Measurements from ENCODE around the gene NEDD8. TPM values are rescaled to one million over a fixed set of nuclear protein-coding genes. Genes with fewer than 3 reads are reported as not detected.

NEDD8 gene
- total and polyA plus RNA-seq, 4 experiments from 2014 or later = 116 to 425 (median 239) TPM

- no peak overlapping the region for H3K4me3 Mint-ChIP-seq
- no peak for DNase-seq
- H3K4me1 ChIP-seq (ENCODE audit: insufficient read depth, low read length) = no peaks in the 10 kb centered on the region
- H3K4me1 Mint-ChIP-seq = peaks cover 0 to 5% (median under 1%) of the 10 kb centered on the region in 4 donors
- H3K27ac Mint-ChIP-seq = peak overlapping the region in 1 of 7 donors; percentile 23
- H3K36me3 ChIP-seq (ENCODE audit: insufficient read depth, low read length) = peaks cover 27% of the 10 kb centered on the region
- H3K9me3 Mint-ChIP-seq = no peaks in the 10 kb centered on the region
- ChIA-PET CTCF (ENCODE audit: partially characterized antibody) (interaction anchor here (1.0 to 2.0 kb wide), 2 partner anchors 18 to 21 kb away, joined by 3 to 8 read pairs; partner anchors contain the start of gene TINF2), POLR2A (ENCODE audit: partially characterized antibody) (interaction anchor here (1.2 to 1.5 kb wide), 3 partner anchors 10 to 165 kb away, joined by 3 to 4 read pairs (median 3); partner anchors contain the start of genes CBLN3, KHNYN and TINF2)
- H3K36me3 Mint-ChIP-seq = peaks cover 32 to 46% of the 10 kb centered on the region in 2 donors
- H3K27ac ChIP-seq (ENCODE audit: low read depth, low read length) = no peak overlapping the region
- no peaks in the 10 kb centered on the region for H3K9me3 ChIP-seq (ENCODE audit: control insufficient read depth in 1 of 2, low read length in 2 of 2)
- H3K27me3 ChIP-seq (ENCODE audit: insufficient read depth, low read length) = no peaks in the 10 kb centered on the region
- no peak overlapping the region for H3K4me3 ChIP-seq (ENCODE audit: low read length in 2 of 2)
- no peaks in the 10 kb centered on the region for H3K27me3 Mint-ChIP-seq
- intact Hi-C loops (cut with micrococcal nuclease) = no loop called here
Observed at GRCh38 chr14:24264298-24264697, 32.1 kb upstream of the NEDD8 start.

GRCh38 chr14:24263848-24264247, 31.7 kb upstream of the NEDD8 start:
- peak overlapping the region in 1 of 7 donors; percentile 46 for H3K27ac Mint-ChIP-seq
- no peak overlapping the region for H3K27ac ChIP-seq (ENCODE audit: low read depth, low read length)
- H3K4me1 Mint-ChIP-seq = peaks cover 0 to 5% (median 0%) of the 10 kb centered on the region in 4 donors
- peaks cover 28 to 44% of the 10 kb centered on the region in 2 donors for H3K36me3 Mint-ChIP-seq
- POLR2A ChIA-PET (ENCODE audit: partially characterized antibody) = interaction anchor here (1.2 to 1.5 kb wide), 3 partner anchors 10 to 166 kb away, joined by 3 to 4 read pairs (median 3); partner anchors contain the start of genes CBLN3, KHNYN and TINF2
- H3K9me3 ChIP-seq (ENCODE audit: control insufficient read depth in 1 of 2, low read length in 2 of 2) = no peaks in the 10 kb centered on the region
- H3K4me1 ChIP-seq (ENCODE audit: insufficient read depth, low read length) = no peaks in the 10 kb centered on the region
- no peak for DNase-seq
- CTCF ChIA-PET (ENCODE audit: partially characterized antibody) = interaction anchor here (1.0 to 2.0 kb wide), 2 partner anchors 17 to 21 kb away, joined by 3 to 8 read pairs; partner anchors contain the start of gene TINF2
- no peak overlapping the region for H3K4me3 Mint-ChIP-seq
- H3K27me3 Mint-ChIP-seq = no peaks in the 10 kb centered on the region
- H3K36me3 ChIP-seq (ENCODE audit: insufficient read depth, low read length) = peaks cover 27% of the 10 kb centered on the region
- H3K4me3 ChIP-seq (ENCODE audit: low read length in 2 of 2) = no peak overlapping the region
- no peaks in the 10 kb centered on the region for H3K27me3 ChIP-seq (ENCODE audit: insufficient read depth, low read length)
- H3K9me3 Mint-ChIP-seq = no peaks in the 10 kb centered on the region
- intact Hi-C loops (cut with micrococcal nuclease) = no loop called here

GRCh38 chr14:24262821-24263733, 30.9 kb upstream of the NEDD8 start, which contains the start of gene TGM1:
TSS of gene TGM1 (minus strand) at chr14:24263177. CDS start at chr14:24262352, 825 bp downstream.
- H3K4me3 ChIP-seq (ENCODE audit: low read length in 2 of 2) = no peak within 1 kb of the TSS
- H3K27me3 ChIP-seq (ENCODE audit: insufficient read depth, low read length) = no peaks in the 10 kb centered on the region
- no peaks in the 10 kb centered on the region for H3K4me1 ChIP-seq (ENCODE audit: insufficient read depth, low read length)
- POLR2A ChIA-PET (ENCODE audit: partially characterized antibody) = interaction anchor here (1.1 to 1.6 kb wide), 5 partner anchors 9 to 167 kb away, joined by 3 to 5 read pairs (median 3); partner anchors contain the start of genes CBLN3, KHNYN and TINF2
- Mint-ChIP-seq H3K9me3 (no peaks in the 10 kb centered on the region), H3K27me3 (no peaks in the 10 kb centered on the region), H3K4me1 (peaks cover 0 to 5% (median 0%) of the 10 kb centered on the region in 4 donors), H3K27ac (peak within 1 kb of the TSS in 3 of 7 donors; percentile 8 to 46 (median 37)), H3K36me3 (peaks cover 24 to 41% of the 10 kb centered on the region in 2 donors), H3K4me3 (no peak within 1 kb of the TSS)
- H3K27ac ChIP-seq (ENCODE audit: low read depth, low read length) = no peak within 1 kb of the TSS
- intact Hi-C loops (cut with micrococcal nuclease) = no loop called here
- H3K36me3 ChIP-seq (ENCODE audit: insufficient read depth, low read length) = peaks cover 27% of the 10 kb centered on the region
- CTCF ChIA-PET (ENCODE audit: partially characterized antibody) = interaction anchor here (1.0 to 2.0 kb wide), 2 partner anchors 16 to 20 kb away, joined by 3 to 8 read pairs; partner anchors contain the start of gene TINF2
- no peaks in the 10 kb centered on the region for H3K9me3 ChIP-seq (ENCODE audit: control insufficient read depth in 1 of 2, low read length in 2 of 2)
- DNase-seq = no peak

DNA sequence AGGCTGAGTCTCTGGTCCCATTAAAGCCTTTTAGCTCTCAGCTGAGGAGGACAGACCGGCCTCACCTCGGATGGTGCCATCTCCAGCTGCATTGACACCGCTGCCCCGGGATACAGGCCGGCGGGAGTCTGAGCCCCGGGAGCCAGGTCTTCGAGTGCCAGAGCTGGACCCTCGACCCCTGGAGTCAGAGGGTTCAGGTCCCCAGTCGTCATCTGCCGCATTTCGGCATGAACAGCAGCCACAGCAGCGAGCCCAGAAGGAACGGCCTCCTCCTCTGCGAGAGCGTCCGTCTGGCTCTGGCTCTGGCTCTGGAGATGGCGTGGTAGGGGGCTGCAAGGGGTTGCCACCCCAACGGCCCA, 29.8 kb upstream of the NEDD8 start:
- no peaks in the 10 kb centered on the region for H3K4me1 ChIP-seq (ENCODE audit: insufficient read depth, low read length)
- H3K27ac Mint-ChIP-seq = no peak overlapping the region
- H3K27me3 Mint-ChIP-seq = no peaks in the 10 kb centered on the region
- no peaks in the 10 kb centered on the region for H3K27me3 ChIP-seq (ENCODE audit: insufficient read depth, low read length)
- H3K9me3 ChIP-seq (ENCODE audit: control insufficient read depth in 1 of 2, low read length in 2 of 2) = no peaks in the 10 kb centered on the region
- H3K4me3 Mint-ChIP-seq = no peak overlapping the region
- POLR2A ChIA-PET (ENCODE audit: partially characterized antibody) = interaction anchor here (1.1 to 1.6 kb wide), 2 partner anchors 10 to 19 kb away, joined by 3 to 5 read pairs; partner anchors contain the start of gene TINF2
- no peaks in the 10 kb centered on the region for H3K9me3 Mint-ChIP-seq
- intact Hi-C loops (cut with micrococcal nuclease) = no loop called here
- CTCF ChIA-PET (ENCODE audit: partially characterized antibody) = interaction anchor here (0.9 to 1.7 kb wide), 2 partner anchors 11 to 204 kb away, joined by 3 to 4 read pairs; no protein-coding TSS in a partner anchor
- peaks cover 19 to 40% of the 10 kb centered on the region in 2 donors for H3K36me3 Mint-ChIP-seq
- H3K36me3 ChIP-seq (ENCODE audit: insufficient read depth, low read length) = peaks cover 19% of the 10 kb centered on the region
- H3K27ac ChIP-seq (ENCODE audit: low read depth, low read length) = no peak overlapping the region
- no peak overlapping the region for H3K4me3 ChIP-seq (ENCODE audit: low read length in 2 of 2)
- DNase-seq = no peak
- peaks cover 0 to under 1% (median 0%) of the 10 kb centered on the region in 4 donors for H3K4me1 Mint-ChIP-seq

- Histone ChIP-seq H3K4me1 (ENCODE audit: insufficient read depth, low read length) (no peaks in the 10 kb centered on the region), H3K36me3 (ENCODE audit: insufficient read depth, low read length) (peaks cover 14% of the 10 kb centered on the region), H3K9me3 (ENCODE audit: control insufficient read depth in 1 of 2, low read length in 2 of 2) (no peaks in the 10 kb centered on the region), H3K4me3 (ENCODE audit: low read length in 2 of 2) (no peak overlapping the region), H3K27ac (ENCODE audit: low read depth, low read length) (no peak overlapping the region), H3K27me3 (ENCODE audit: insufficient read depth, low read length) (no peaks in the 10 kb centered on the region)
- H3K4me3 Mint-ChIP-seq = no peak overlapping the region
- CTCF ChIA-PET (ENCODE audit: partially characterized antibody) = interaction anchor here (0.9 to 1.7 kb wide), 2 partner anchors 10 to 203 kb away, joined by 3 to 4 read pairs; no protein-coding TSS in a partner anchor
- no peaks in the 10 kb centered on the region for H3K9me3 Mint-ChIP-seq
- POLR2A ChIA-PET (ENCODE audit: partially characterized antibody) = interaction anchor here (1.6 kb wide), 1 partner anchor 19 kb away, joined by 5 read pairs; the partner anchor contains the start of gene TINF2
- no peaks in the 10 kb centered on the region for H3K27me3 Mint-ChIP-seq
- peak overlapping the region in 2 of 7 donors; percentile 58 to 79 for H3K27ac Mint-ChIP-seq
- intact Hi-C loops (cut with micrococcal nuclease) = no loop called here
- no peak for DNase-seq
- H3K4me1 Mint-ChIP-seq = no peaks in the 10 kb centered on the region
- H3K36me3 Mint-ChIP-seq = peaks cover 19 to 37% of the 10 kb centered on the region in 2 donors
Observed at GRCh38 chr14:24261256-24261968, 29.2 kb upstream of the NEDD8 start.

- no peak for DNase-seq
- Histone ChIP-seq H3K9me3 (ENCODE audit: control insufficient read depth in 1 of 2, low read length in 2 of 2) (no peaks in the 10 kb centered on the region), H3K4me3 (ENCODE audit: low read length in 2 of 2) (no peak overlapping the region), H3K27me3 (ENCODE audit: insufficient read depth, low read length) (no peaks in the 10 kb centered on the region), H3K4me1 (ENCODE audit: insufficient read depth, low read length) (no peaks in the 10 kb centered on the region), H3K27ac (ENCODE audit: low read depth, low read length) (no peak overlapping the region), H3K36me3 (ENCODE audit: insufficient read depth, low read length) (peaks cover 8% of the 10 kb centered on the region)
- ChIA-PET POLR2A (ENCODE audit: partially characterized antibody) (no interaction called here), CTCF (ENCODE audit: partially characterized antibody) (interaction anchor here (1.7 kb wide), 1 partner anchor 202 kb away, joined by 4 read pairs; no protein-coding TSS in a partner anchor)
- Mint-ChIP-seq H3K27me3 (no peaks in the 10 kb centered on the region), H3K4me1 (no peaks in the 10 kb centered on the region), H3K27ac (no peak overlapping the region), H3K36me3 (peaks cover 14 to 31% of the 10 kb centered on the region in 2 donors), H3K4me3 (no peak overlapping the region), H3K9me3 (no peaks in the 10 kb centered on the region)
- intact Hi-C loops (cut with micrococcal nuclease) = no loop called here
Observed at GRCh38 chr14:24260780-24261157, 28.6 kb upstream of the NEDD8 start.
